Measurements from ENCODE around the gene NT5C2. TPM values are rescaled to one million over a fixed set of nuclear protein-coding genes. Genes with fewer than 3 reads are reported as not detected.
A peak's percentile ranks its signal among the peaks of the same experiment; 100 is the strongest.

The NT5C2 gene
- polyA plus RNA-seq, 1 of the 3 experiments (the other 2 are of a cell fraction) = 29.6 TPM

DNA sequence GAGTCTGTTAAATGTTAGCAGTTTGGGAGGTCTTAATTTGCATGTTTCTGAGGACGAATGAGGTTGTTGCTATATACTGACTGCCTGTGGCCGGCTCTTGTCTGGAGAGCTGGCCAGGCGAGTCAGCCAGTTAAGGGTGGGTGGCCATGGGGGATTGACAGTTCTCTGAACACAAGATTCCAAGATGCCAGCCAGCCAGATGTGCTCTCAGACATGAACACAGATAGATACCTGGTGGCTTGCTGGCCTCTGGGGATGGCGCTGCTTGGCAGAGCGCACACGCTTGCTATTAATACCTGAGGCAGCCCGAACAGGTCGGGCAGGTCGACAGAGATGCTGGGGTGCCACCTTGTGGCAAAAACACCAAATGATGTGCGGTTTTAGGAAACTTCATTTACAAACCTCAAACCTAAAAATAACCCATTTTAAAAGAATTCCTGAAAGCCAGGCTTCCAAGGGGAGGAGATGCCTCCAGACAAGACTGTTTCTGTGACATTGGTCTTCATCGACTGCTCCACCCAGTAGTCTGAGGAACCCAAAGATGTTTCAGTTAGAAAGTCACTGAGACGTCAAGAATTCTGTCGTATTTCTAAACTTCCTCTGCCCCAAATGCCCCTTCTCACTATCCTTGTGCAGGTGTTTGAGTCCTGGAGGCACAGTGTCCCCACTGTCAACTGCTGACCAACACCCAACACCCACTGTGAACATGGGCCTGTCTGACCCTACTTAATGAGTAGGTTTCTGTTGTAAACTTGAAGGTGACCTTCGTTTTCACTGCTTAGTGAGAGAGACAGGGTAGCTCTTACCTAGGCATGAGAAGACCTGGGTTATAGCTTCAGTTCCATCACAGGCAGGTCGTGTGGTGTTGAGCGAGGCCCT lies 123.4 kb downstream of the NT5C2 start (continued):
- TF ChIP-seq, protein P1, sequence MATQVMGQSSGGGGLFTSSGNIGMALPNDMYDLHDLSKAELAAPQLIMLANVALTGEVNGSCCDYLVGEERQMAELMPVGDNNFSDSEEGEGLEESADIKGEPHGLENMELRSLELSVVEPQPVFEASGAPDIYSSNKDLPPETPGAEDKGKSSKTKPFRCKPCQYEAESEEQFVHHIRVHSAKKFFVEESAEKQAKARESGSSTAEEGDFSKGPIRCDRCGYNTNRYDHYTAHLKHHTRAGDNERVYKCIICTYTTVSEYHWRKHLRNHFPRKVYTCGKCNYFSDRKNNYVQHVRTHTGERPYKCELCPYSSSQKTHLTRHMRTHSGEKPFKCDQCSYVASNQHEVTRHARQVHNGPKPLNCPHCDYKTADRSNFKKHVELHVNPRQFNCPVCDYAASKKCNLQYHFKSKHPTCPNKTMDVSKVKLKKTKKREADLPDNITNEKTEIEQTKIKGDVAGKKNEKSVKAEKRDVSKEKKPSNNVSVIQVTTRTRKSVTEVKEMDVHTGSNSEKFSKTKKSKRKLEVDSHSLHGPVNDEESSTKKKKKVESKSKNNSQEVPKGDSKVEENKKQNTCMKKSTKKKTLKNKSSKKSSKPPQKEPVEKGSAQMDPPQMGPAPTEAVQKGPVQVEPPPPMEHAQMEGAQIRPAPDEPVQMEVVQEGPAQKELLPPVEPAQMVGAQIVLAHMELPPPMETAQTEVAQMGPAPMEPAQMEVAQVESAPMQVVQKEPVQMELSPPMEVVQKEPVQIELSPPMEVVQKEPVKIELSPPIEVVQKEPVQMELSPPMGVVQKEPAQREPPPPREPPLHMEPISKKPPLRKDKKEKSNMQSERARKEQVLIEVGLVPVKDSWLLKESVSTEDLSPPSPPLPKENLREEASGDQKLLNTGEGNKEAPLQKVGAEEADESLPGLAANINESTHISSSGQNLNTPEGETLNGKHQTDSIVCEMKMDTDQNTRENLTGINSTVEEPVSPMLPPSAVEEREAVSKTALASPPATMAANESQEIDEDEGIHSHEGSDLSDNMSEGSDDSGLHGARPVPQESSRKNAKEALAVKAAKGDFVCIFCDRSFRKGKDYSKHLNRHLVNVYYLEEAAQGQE (IDR thresholded peaks at IDR 0.05; ENCODE audit: low read depth, low read length) = no peak
- TF ChIP-seq FOXJ3 (CRISPR knock-in tag; IDR thresholded peaks at IDR 0.05) = no peak
- TF ChIP-seq FOSL2 (IDR thresholded peaks at IDR 0.05; ENCODE audit: borderline replicate concordance, low read depth) = no peak
- TF ChIP-seq, protein P2, sequence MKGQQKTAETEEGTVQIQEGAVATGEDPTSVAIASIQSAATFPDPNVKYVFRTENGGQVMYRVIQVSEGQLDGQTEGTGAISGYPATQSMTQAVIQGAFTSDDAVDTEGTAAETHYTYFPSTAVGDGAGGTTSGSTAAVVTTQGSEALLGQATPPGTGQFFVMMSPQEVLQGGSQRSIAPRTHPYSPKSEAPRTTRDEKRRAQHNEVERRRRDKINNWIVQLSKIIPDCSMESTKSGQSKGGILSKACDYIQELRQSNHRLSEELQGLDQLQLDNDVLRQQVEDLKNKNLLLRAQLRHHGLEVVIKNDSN (IDR thresholded peaks at IDR 0.05; ENCODE audit: borderline replicate concordance, low read depth) = no peak
- TF ChIP-seq CHD2 (IDR thresholded peaks at IDR 0.05; ENCODE audit: low read length, partially characterized antibody) = no peak
- TF ChIP-seq RFX5 (IDR thresholded peaks at IDR 0.05; ENCODE audit: low read length) = no peak
- TF ChIP-seq, protein P3, sequence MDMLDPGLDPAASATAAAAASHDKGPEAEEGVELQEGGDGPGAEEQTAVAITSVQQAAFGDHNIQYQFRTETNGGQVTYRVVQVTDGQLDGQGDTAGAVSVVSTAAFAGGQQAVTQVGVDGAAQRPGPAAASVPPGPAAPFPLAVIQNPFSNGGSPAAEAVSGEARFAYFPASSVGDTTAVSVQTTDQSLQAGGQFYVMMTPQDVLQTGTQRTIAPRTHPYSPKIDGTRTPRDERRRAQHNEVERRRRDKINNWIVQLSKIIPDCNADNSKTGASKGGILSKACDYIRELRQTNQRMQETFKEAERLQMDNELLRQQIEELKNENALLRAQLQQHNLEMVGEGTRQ (IDR thresholded peaks at IDR 0.05; ENCODE audit: borderline replicate concordance, low read depth, low read length) = no peak
- TF ChIP-seq RCOR1 (IDR thresholded peaks at IDR 0.05; ENCODE audit: low read length) = no peak
- TF ChIP-seq RAD21 (IDR thresholded peaks at IDR 0.05; ENCODE audit: low read length) = peak; percentile 93

DNA sequence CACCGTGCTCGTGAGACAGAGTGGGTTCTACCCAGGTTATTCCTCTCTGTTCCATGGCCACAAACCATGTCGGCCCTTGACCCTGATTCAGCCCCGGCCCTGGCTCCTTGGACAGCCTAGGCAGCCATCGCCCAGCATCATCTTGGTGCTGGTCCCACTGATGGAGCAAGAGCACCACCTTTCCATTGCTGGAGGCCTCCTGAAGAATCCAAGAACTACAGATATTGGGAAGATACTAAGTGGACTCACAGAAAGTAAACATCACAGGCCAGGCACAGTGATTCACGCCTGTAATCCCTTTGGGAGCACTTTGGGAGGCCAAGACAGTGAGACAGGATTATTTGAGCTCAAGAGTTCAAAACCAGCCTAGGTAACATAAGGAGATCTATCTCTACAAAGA lies 125.1 kb downstream of the NT5C2 start:
- peaks cover 0 to 22% of the 10 kb centered on the region in 2 experiments; a peak in 1 of 4 replicates for H3K4me1 ChIP-seq (ENCODE audit: control insufficient read depth in 1 of 2, insufficient read depth in 2 of 2, low read depth in 1 of 2, low read length in 1 of 2)
- POLR2A ChIA-PET = no interaction called here
- no peak for DNase-seq
- CTCF ChIA-PET = interaction anchor here (0.6 to 20.8 kb wide), 7 partner anchors 118 to 233 kb away, joined by 3 to 264 read pairs (median 6); partner anchors contain the start of gene CNNM2
- TF ChIP-seq RCOR1 (IDR thresholded peaks at IDR 0.05; ENCODE audit: low read length) (no peak), TAF1 (IDR thresholded peaks at IDR 0.05; ENCODE audit: borderline replicate concordance, low read depth, low read length) (no peak), CHD2 (IDR thresholded peaks at IDR 0.05; ENCODE audit: low read length, partially characterized antibody) (no peak), RAD21 (IDR thresholded peaks at IDR 0.05; ENCODE audit: low read length) (no peak), JUND (IDR thresholded peaks at IDR 0.05) (no peak), NFIC (IDR thresholded peaks at IDR 0.05; ENCODE audit: borderline replicate concordance) (no peak), ELF1 (IDR thresholded peaks at IDR 0.05) (no peak), FOXJ3 (CRISPR knock-in tag; IDR thresholded peaks at IDR 0.05) (no peak), EZH2phosphoT487 (IDR thresholded peaks at IDR 0.05; ENCODE audit: borderline replicate concordance, low read depth) (no peak), NRF1 (IDR thresholded peaks at IDR 0.05; ENCODE audit: low read depth, low read length) (no peak), EP300 (IDR thresholded peaks at IDR 0.05; ENCODE audit: borderline replicate concordance in 1 of 2, low read depth in 1 of 2, low read length in 1 of 2) (no peak)
- TF ChIP-seq, protein P4, sequence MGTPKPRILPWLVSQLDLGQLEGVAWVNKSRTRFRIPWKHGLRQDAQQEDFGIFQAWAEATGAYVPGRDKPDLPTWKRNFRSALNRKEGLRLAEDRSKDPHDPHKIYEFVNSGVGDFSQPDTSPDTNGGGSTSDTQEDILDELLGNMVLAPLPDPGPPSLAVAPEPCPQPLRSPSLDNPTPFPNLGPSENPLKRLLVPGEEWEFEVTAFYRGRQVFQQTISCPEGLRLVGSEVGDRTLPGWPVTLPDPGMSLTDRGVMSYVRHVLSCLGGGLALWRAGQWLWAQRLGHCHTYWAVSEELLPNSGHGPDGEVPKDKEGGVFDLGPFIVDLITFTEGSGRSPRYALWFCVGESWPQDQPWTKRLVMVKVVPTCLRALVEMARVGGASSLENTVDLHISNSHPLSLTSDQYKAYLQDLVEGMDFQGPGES (IDR thresholded peaks at IDR 0.05; ENCODE audit: low read depth, low read length) = no peak
- TF ChIP-seq, protein P3 (IDR thresholded peaks at IDR 0.05; ENCODE audit: borderline replicate concordance, low read depth, low read length) = no peak
- no peak overlapping the region for H3K27ac ChIP-seq (ENCODE audit: low read depth in 2 of 2, low read length in 1 of 2)
- 89% methylated on average over 4 of the region's 6 CpGs for WGBS (ENCODE audit: low lambda C conversion rate)
- H3K79me2 ChIP-seq (ENCODE audit: insufficient read depth) = no peaks in the 10 kb centered on the region
- peaks cover 0 to 4% of the 10 kb centered on the region in 2 experiments for H3K36me3 ChIP-seq (replicated peaks in 1 of 2; ENCODE audit: control insufficient read depth in 1 of 2, insufficient read depth in 2 of 2, low read length in 1 of 2)
- no peaks in the 10 kb centered on the region for H3K27me3 ChIP-seq (ENCODE audit: insufficient read depth)
- H2AFZ ChIP-seq (ENCODE audit: low read depth) = no peak overlapping the region
- H3K9me3 ChIP-seq = no peaks in the 10 kb centered on the region
- H4K20me1 ChIP-seq (ENCODE audit: insufficient read depth) = no peaks in the 10 kb centered on the region
- no peaks in the 10 kb centered on the region for H3F3A ChIP-seq (replicated peaks; ENCODE audit: insufficient read depth)
- H3K4me2 ChIP-seq = no peak overlapping the region
- no peak overlapping the region for H3K4me3 ChIP-seq (ENCODE audit: low read depth in 2 of 2, low read length in 1 of 2)
- no peak overlapping the region for H3K9ac ChIP-seq
- H3K9me2 ChIP-seq = no peaks in the 10 kb centered on the region

Data from SK-N-SH (cell line).